Measurements from ENCODE around the gene LCE3B. TPM values are rescaled to one million over a fixed set of nuclear protein-coding genes. Genes with fewer than 3 reads are reported as not detected.

The LCE3B gene
- total and polyA plus RNA-seq, 4 donors = not detected

- no peaks in the 10 kb centered on the region for H3K4me1 ChIP-seq (ENCODE audit: control insufficient read depth in 5 of 5, insufficient read depth in 5 of 5, low read length in 5 of 5)
- 74 to 89% methylated on average over 1 of the region's 1 CpG for WGBS, 2 donors
- no peak for DNase-seq
Measured at GRCh38 chr1:152582647-152583046, 31.0 kb upstream of the LCE3B start.

GRCh38 chr1:152585586-152585985, 28.0 kb upstream of the LCE3B start:
- H3K27ac ChIP-seq (ENCODE audit: low read depth in 1 of 2, low read length in 1 of 2) = no peak overlapping the region
- DNase-seq = no peak
- WGBS, 2 donors = 70% methylated on average over 1 of the region's 1 CpG; no CpG with 5 or more reads in 1 of the 2 donors
- no peaks in the 10 kb centered on the region for H3K4me1 ChIP-seq (ENCODE audit: control insufficient read depth in 5 of 5, insufficient read depth in 5 of 5, low read length in 5 of 5)
- ATAC-seq (ENCODE audit: insufficient read depth, low FRiP score) = no peak
- H3K4me3 ChIP-seq = no peak overlapping the region
- no peak for TF ChIP-seq CTCF (IDR thresholded peaks at IDR 0.05; ENCODE audit: control extremely low read depth, extremely low read depth)
- no peak overlapping the region for H3K9ac ChIP-seq (ENCODE audit: insufficient read depth in 1 of 2, low read length in 2 of 2)
- H3K27me3 ChIP-seq (ENCODE audit: control insufficient read depth in 3 of 3, insufficient read depth in 3 of 3, low read length in 2 of 3) = no peaks in the 10 kb centered on the region
- no peaks in the 10 kb centered on the region for H3K36me3 ChIP-seq (ENCODE audit: control insufficient read depth in 4 of 4, insufficient read depth in 4 of 4, low read length in 4 of 4)
- H3K9me3 ChIP-seq (ENCODE audit: control insufficient read depth in 4 of 4, insufficient read depth in 3 of 4, low read length in 3 of 4) = peaks cover 0 to under 1% (median 0%) of the 10 kb centered on the region in 4 donors

More at GRCh38 chr1:152582647-152583046, 31.0 kb upstream of the LCE3B start:
- no peaks in the 10 kb centered on the region for H3K27me3 ChIP-seq (ENCODE audit: control insufficient read depth in 3 of 3, insufficient read depth in 3 of 3, low read length in 2 of 3)
- peaks cover 0 to 5% (median 1%) of the 10 kb centered on the region in 4 donors for H3K9me3 ChIP-seq (ENCODE audit: control insufficient read depth in 4 of 4, insufficient read depth in 3 of 4, low read length in 3 of 4)
- no peak overlapping the region for H3K9ac ChIP-seq (ENCODE audit: insufficient read depth in 1 of 2, low read length in 2 of 2)
- no peak for TF ChIP-seq CTCF (IDR thresholded peaks at IDR 0.05; ENCODE audit: control extremely low read depth, extremely low read depth)
- H3K4me3 ChIP-seq = no peak overlapping the region
- no peak overlapping the region for H3K27ac ChIP-seq (ENCODE audit: low read depth in 1 of 2, low read length in 1 of 2)
- no peaks in the 10 kb centered on the region for H3K36me3 ChIP-seq (ENCODE audit: control insufficient read depth in 4 of 4, insufficient read depth in 4 of 4, low read length in 4 of 4)
- no peak for ATAC-seq (ENCODE audit: insufficient read depth, low FRiP score)

GRCh38 chr1:152596986-152597385, 16.6 kb upstream of the LCE3B start:
- H3K36me3 ChIP-seq (ENCODE audit: control insufficient read depth in 4 of 4, insufficient read depth in 4 of 4, low read length in 4 of 4) = no peaks in the 10 kb centered on the region
- H3K4me3 ChIP-seq = no peak overlapping the region
- H3K27ac ChIP-seq (ENCODE audit: low read depth in 1 of 2, low read length in 1 of 2) = no peak overlapping the region
- no peak for DNase-seq
- no peaks in the 10 kb centered on the region for H3K4me1 ChIP-seq (ENCODE audit: control insufficient read depth in 5 of 5, insufficient read depth in 5 of 5, low read length in 5 of 5)
- peaks cover 0 to 11% (median 0%) of the 10 kb centered on the region in 4 donors for H3K9me3 ChIP-seq (ENCODE audit: control insufficient read depth in 4 of 4, insufficient read depth in 3 of 4, low read length in 3 of 4)
- no peaks in the 10 kb centered on the region for H3K27me3 ChIP-seq (ENCODE audit: control insufficient read depth in 3 of 3, insufficient read depth in 3 of 3, low read length in 2 of 3)
- no peak overlapping the region for H3K9ac ChIP-seq (ENCODE audit: insufficient read depth in 1 of 2, low read length in 2 of 2)
- ATAC-seq (ENCODE audit: insufficient read depth, low FRiP score) = no peak
- WGBS, 2 donors = 84% methylated on average over 2 of the region's 2 CpGs; no CpG with 5 or more reads in 1 of the 2 donors
- TF ChIP-seq CTCF (IDR thresholded peaks at IDR 0.05; ENCODE audit: control extremely low read depth, extremely low read depth) = no peak

- H3K36me3 ChIP-seq (ENCODE audit: control insufficient read depth in 4 of 4, insufficient read depth in 4 of 4, low read length in 4 of 4) = no peaks in the 10 kb centered on the region
- no peak within 1 kb of the TSS for H3K4me3 ChIP-seq
- no peak within 1 kb of the TSS for H3K9ac ChIP-seq (ENCODE audit: insufficient read depth in 1 of 2, low read length in 2 of 2)
- H3K27ac ChIP-seq (ENCODE audit: low read depth in 1 of 2, low read length in 1 of 2) = no peak within 1 kb of the TSS
- no peaks in the 10 kb centered on the region for H3K27me3 ChIP-seq (ENCODE audit: control insufficient read depth in 3 of 3, insufficient read depth in 3 of 3, low read length in 2 of 3)
- TF ChIP-seq CTCF (IDR thresholded peaks at IDR 0.05; ENCODE audit: control extremely low read depth, extremely low read depth) = no peak
- ATAC-seq (ENCODE audit: insufficient read depth, low FRiP score) (no peak), DNase-seq (no peak)
- H3K4me1 ChIP-seq (ENCODE audit: control insufficient read depth in 5 of 5, insufficient read depth in 5 of 5, low read length in 5 of 5) = no peaks in the 10 kb centered on the region
- 74% methylated on average over 4 of the region's 4 CpGs; no CpG with 5 or more reads in 1 of the 2 donors for WGBS, 2 donors
- H3K9me3 ChIP-seq (ENCODE audit: control insufficient read depth in 4 of 4, insufficient read depth in 3 of 4, low read length in 3 of 4) = peaks cover 0 to 13% (median 0%) of the 10 kb centered on the region in 4 donors
Measured at GRCh38 chr1:152599934-152600333, 13.7 kb upstream of the LCE3B start, which contains the start of gene LCE3C. TSS of gene LCE3C (plus strand) at chr1:152600234. CDS start at chr1:152600732, 498 bp downstream.

All from lung (tissue), 12 donors.